ENCODE measurements around the gene DDX59. TPM values are rescaled to one million over a fixed set of nuclear protein-coding genes. Genes with fewer than 3 reads are reported as not detected.

DDX59 gene
- total RNA-seq, 2 experiments from 2014 or later = 24.6 to 28.7 TPM

GRCh38 chr1:200610846-200611245 lies 58.9 kb downstream of the DDX59 start:
- no peak for TF ChIP-seq CTCF (conservative IDR thresholded peaks at IDR 0.05; ENCODE audit: low read length)
- no peak for TF ChIP-seq EZH2phosphoT487 (IDR thresholded peaks at IDR 0.05; ENCODE audit: borderline replicate concordance, low read depth, low read length)
- no peak for DNase-seq (ENCODE audit: low spot score)
- H3K36me3 ChIP-seq (ENCODE audit: insufficient read depth, low read length) = peaks cover 80% of the 10 kb centered on the region
- no peaks in the 10 kb centered on the region for H3K9me3 ChIP-seq (ENCODE audit: low read length)
- H3K4me1 ChIP-seq (ENCODE audit: insufficient read depth, low read length, poor library complexity, severe bottlenecking) = no peaks in the 10 kb centered on the region
- no TSS peak for BruUV-seq (replicated peaks)
- no peak overlapping the region for H3K4me3 ChIP-seq (ENCODE audit: low read depth, low read length, poor library complexity, severe bottlenecking)
- H3K27ac ChIP-seq (ENCODE audit: low read depth, low read length, poor library complexity, severe bottlenecking) = no peak overlapping the region
- H3K79me2 ChIP-seq (ENCODE audit: insufficient read depth, low read depth, low read length) = no peaks in the 10 kb centered on the region
- no peaks in the 10 kb centered on the region for H3K9me2 ChIP-seq (ENCODE audit: insufficient read depth, low read length)
- POLR2A ChIA-PET = no interaction called here
- intact Hi-C loops (cut with micrococcal nuclease; ENCODE audit: unreplicated experiment) = no loop called here
- H2AFZ ChIP-seq (ENCODE audit: low read length) = no peak overlapping the region
- H3K4me2 ChIP-seq (ENCODE audit: low read length) = no peak overlapping the region
- CTCF ChIA-PET (ENCODE audit: unreplicated experiment) = interaction anchor here (0.8 kb wide), 1 partner anchor 437 kb away, joined by 3 read pairs; no protein-coding TSS in a partner anchor
- H4K20me1 ChIP-seq (ENCODE audit: insufficient read depth, low read length) = no peaks in the 10 kb centered on the region

- BruUV-seq (replicated peaks) = no TSS peak
- H3K27ac ChIP-seq (ENCODE audit: low read depth, low read length, poor library complexity, severe bottlenecking) = no peak overlapping the region
- no peak for DNase-seq (ENCODE audit: low spot score)
Observed at GRCh38 chr1:200602632-200603031, 67.1 kb downstream of the DDX59 start.

More at GRCh38 chr1:200602632-200603031, 67.1 kb downstream of the DDX59 start:
- Histone ChIP-seq H2AFZ (ENCODE audit: low read length) (no peak overlapping the region), H4K20me1 (ENCODE audit: insufficient read depth, low read length) (no peaks in the 10 kb centered on the region), H3K4me1 (ENCODE audit: insufficient read depth, low read length, poor library complexity, severe bottlenecking) (no peaks in the 10 kb centered on the region), H3K9me3 (ENCODE audit: low read length) (no peaks in the 10 kb centered on the region), H3K79me2 (ENCODE audit: insufficient read depth, low read depth, low read length) (no peaks in the 10 kb centered on the region), H3K4me3 (ENCODE audit: low read depth, low read length, poor library complexity, severe bottlenecking) (no peak overlapping the region), H3K4me2 (ENCODE audit: low read length) (no peak overlapping the region), H3K9me2 (ENCODE audit: insufficient read depth, low read length) (no peaks in the 10 kb centered on the region), H3K36me3 (ENCODE audit: insufficient read depth, low read length) (peaks cover 89% of the 10 kb centered on the region)
- ChIA-PET CTCF (ENCODE audit: unreplicated experiment) (no interaction called here), POLR2A (no interaction called here)
- no peak for TF ChIP-seq CTCF (conservative IDR thresholded peaks at IDR 0.05; ENCODE audit: low read length)
- no peak for TF ChIP-seq EZH2phosphoT487 (IDR thresholded peaks at IDR 0.05; ENCODE audit: borderline replicate concordance, low read depth, low read length)
- intact Hi-C loops (cut with micrococcal nuclease; ENCODE audit: unreplicated experiment) = no loop called here

Other genes starting within 250 kb of the DDX59 start
- 15.0 and 17.8 TPM in 2 replicates for gene KIF14, start 49.2 kb downstream of the DDX59 start, total RNA-seq (2014; rRNA removed; shearing (Covaris generic))
- gene KIF14, start 49.2 kb downstream of the DDX59 start, total RNA-seq (2022) = 20.1 and 23.2 TPM in 2 replicates
- 9.2 and 10.0 TPM in 2 replicates for gene CAMSAP2, start 69.0 kb upstream of the DDX59 start, total RNA-seq (2014; rRNA removed; shearing (Covaris generic))
- gene CAMSAP2, start 69.0 kb upstream of the DDX59 start, total RNA-seq (2022) = 12.2 and 14.9 TPM in 2 replicates
- not detected in 2 replicates for gene GPR25, start 203.1 kb upstream of the DDX59 start, total RNA-seq (2014; rRNA removed; shearing (Covaris generic))
- gene GPR25, start 203.1 kb upstream of the DDX59 start, total RNA-seq (2022) = not detected in 2 replicates
- not detected in 2 replicates for gene INAVA, start 225.0 kb upstream of the DDX59 start, total RNA-seq (2014; rRNA removed; shearing (Covaris generic))
- gene INAVA, start 225.0 kb upstream of the DDX59 start, total RNA-seq (2022) = not detected in 2 replicates